Measurements from ENCODE around the gene SNX9. TPM values are rescaled to one million over a fixed set of nuclear protein-coding genes. Genes with fewer than 3 reads are reported as not detected.
"Not testable (repeated sequence)": the region's sequence is repeated elsewhere in the genome, so short reads cannot be mapped to it uniquely, and the experiment has no call there.

Gene SNX9
- total RNA-seq, 2 experiments from 2014 or later, result 59.3 to 59.7 TPM

DNA sequence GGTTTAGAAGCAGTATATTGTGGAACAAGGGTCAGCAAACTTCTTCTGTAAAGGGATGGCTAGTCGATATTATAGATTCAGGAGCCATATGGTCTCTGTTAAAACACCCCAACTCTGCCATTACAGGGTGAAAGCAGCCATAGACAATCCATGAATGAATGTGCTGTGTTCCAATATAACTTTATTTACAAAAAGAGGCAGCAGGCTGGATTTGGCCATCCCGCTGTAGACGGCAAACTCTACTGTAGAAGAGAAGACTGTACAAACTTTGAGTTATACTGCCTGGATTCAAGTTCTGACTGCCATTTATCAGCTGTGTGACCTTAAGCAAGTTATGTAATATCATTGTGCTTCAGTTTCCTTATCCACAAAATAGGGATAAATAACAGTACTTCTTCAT lies 33.7 kb upstream of the SNX9 start:
- Mint-ChIP-seq H3K36me3 (no peaks in the 10 kb centered on the region), H3K4me1 (ENCODE audit: low read depth) (peaks cover 11% of the 10 kb centered on the region), H3K9me3 (peaks cover 4% of the 10 kb centered on the region), H3K4me3 (no peak overlapping the region), H3K27me3 (no peaks in the 10 kb centered on the region), H3K27ac (no peak overlapping the region)
- intact Hi-C loops (cut with micrococcal nuclease), result no loop called here
- DNase-seq, result no peak
- POLR2A ChIA-PET, result no interaction called here
- CTCF ChIA-PET, result no interaction called here

DNA sequence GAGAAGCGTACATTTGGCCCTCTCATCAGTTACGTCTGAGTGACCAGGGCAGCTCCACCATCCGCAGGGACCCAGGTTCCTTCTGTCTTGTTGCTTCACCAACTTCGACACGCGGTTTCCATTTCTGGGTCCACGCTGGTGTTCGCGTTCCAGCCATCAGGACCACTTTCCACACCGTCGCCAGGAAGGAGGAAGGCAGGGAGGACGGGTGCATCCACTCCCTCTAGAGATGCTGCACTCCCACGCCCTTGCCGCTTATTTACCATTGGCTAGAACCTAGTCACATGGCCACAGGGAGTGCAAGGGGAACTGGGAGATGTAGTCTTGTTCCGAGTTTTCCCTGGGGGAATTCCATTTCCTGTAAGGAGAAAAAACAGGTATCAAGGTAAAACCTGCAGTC lies 33.2 kb upstream of the SNX9 start:
- intact Hi-C loops (cut with micrococcal nuclease), result no loop called here
- Mint-ChIP-seq H3K4me3 (no peak overlapping the region), H3K27me3 (no peaks in the 10 kb centered on the region), H3K9me3 (peaks cover 4% of the 10 kb centered on the region), H3K4me1 (ENCODE audit: low read depth) (peaks cover 11% of the 10 kb centered on the region), H3K36me3 (no peaks in the 10 kb centered on the region), H3K27ac (no peak overlapping the region)
- DNase-seq, result no peak
- CTCF ChIA-PET, result interaction anchor here (1.6 kb wide), 1 partner anchor 8 kb away, joined by 3 read pairs; no protein-coding TSS in a partner anchor
- POLR2A ChIA-PET, result no interaction called here

DNA sequence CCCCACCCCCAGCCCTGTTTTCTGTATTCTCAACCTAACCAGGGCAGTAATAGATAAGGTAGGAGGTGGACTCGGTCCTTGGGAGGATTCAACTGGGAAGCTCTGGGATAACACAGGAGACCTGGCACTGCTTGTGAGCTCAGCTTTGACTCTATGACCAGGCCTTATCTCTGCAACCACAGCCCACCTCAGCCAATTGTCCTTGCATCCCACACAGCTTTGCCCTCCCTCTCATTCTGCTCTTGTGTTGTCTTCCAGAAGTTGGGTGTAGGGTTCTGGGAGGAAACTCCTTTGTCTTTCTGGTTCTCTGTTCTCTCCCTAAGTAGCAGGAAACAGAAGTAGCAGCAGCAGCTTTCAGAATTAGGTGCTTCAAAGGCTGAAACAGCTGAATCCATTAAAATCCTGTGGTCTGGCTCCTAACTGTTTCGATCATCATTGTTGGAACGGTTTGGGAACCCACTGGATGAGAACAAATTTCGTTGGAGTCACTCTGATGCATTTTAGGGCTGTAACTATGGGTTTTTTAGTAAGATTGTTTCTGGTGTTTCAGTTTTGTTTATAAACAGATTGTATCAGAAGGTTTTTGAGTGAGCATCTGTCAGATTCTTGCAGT lies 32.4 kb upstream of the SNX9 start:
- intact Hi-C loops (cut with micrococcal nuclease), result no loop called here
- no peaks in the 10 kb centered on the region for H3K36me3 Mint-ChIP-seq
- no peak overlapping the region for H3K4me3 Mint-ChIP-seq
- H3K4me1 Mint-ChIP-seq (ENCODE audit: low read depth), result peaks cover 11% of the 10 kb centered on the region
- peaks cover 4% of the 10 kb centered on the region for H3K9me3 Mint-ChIP-seq
- H3K27ac Mint-ChIP-seq, result no peak overlapping the region
- ChIA-PET POLR2A (interaction anchor here (0.9 kb wide), 1 partner anchor 20 kb away, joined by 3 read pairs; no protein-coding TSS in a partner anchor), CTCF (interaction anchor here (1.6 to 3.1 kb wide), 2 partner anchors 9 to 83 kb away, joined by 3 to 8 read pairs; no protein-coding TSS in a partner anchor)
- DNase-seq, result no peak
- no peaks in the 10 kb centered on the region for H3K27me3 Mint-ChIP-seq

DNA sequence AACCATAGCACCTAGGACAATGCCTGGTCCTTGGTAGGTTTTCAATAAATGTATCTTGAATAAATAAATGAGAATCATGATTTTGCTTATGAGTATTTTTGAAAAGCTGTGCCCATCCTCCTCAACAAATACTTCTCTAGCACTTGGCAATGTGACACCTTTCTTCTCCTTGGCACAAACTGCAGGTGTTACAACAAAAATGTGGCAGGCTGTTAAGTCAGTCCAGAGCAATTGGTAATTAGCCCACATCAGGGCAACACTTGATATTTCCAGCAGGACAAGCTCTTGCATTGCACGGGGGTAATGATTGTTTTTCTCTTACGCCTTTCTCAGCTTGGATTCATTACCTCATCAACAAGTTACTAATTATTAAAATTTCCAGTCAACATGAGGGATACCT lies 31.6 kb upstream of the SNX9 start:
- H3K27ac Mint-ChIP-seq, result no peak overlapping the region
- no peaks in the 10 kb centered on the region for H3K36me3 Mint-ChIP-seq
- ChIA-PET CTCF (interaction anchor here (1.6 to 3.1 kb wide), 2 partner anchors 10 to 82 kb away, joined by 3 to 8 read pairs; no protein-coding TSS in a partner anchor), POLR2A (no interaction called here)
- H3K9me3 Mint-ChIP-seq, result peaks cover 4% of the 10 kb centered on the region
- DNase-seq, result no peak
- intact Hi-C loops (cut with micrococcal nuclease), result no loop called here
- H3K4me1 Mint-ChIP-seq (ENCODE audit: low read depth), result peaks cover 11% of the 10 kb centered on the region
- peaks cover under 1% of the 10 kb centered on the region for H3K27me3 Mint-ChIP-seq
- H3K4me3 Mint-ChIP-seq, result no peak overlapping the region

DNA sequence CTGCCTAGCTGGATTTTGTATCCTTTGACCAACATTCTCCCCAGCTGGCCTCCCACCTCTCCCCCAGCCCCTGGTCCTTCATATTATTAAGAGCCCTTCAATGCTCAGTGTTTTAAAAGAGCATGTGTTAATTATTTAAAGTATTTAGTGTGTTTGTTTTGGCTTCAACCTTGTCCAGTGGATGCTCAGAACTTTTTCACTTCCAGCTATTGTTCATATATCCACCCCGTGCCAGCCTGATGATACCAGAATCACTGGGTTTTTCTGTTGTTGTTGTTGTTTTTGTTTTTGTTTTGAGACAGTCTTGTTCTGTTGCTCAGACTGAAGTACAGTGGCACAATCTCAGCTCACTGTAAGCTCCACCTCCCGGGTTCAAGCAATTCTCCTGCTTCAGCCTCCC lies 30.4 kb upstream of the SNX9 start:
- Mint-ChIP-seq H3K36me3 (no peaks in the 10 kb centered on the region), H3K27ac (no peak overlapping the region), H3K27me3 (peaks cover 4% of the 10 kb centered on the region), H3K9me3 (peaks cover 4% of the 10 kb centered on the region), H3K4me3 (no peak overlapping the region), H3K4me1 (ENCODE audit: low read depth) (peaks cover 13% of the 10 kb centered on the region)
- DNase-seq, result no peak
- ChIA-PET CTCF (interaction anchor here (0.6 to 3.1 kb wide), 2 partner anchors 37 to 81 kb away, joined by 3 to 8 read pairs; no protein-coding TSS in a partner anchor), POLR2A (no interaction called here)
- intact Hi-C loops (cut with micrococcal nuclease), result no loop called here

DNA sequence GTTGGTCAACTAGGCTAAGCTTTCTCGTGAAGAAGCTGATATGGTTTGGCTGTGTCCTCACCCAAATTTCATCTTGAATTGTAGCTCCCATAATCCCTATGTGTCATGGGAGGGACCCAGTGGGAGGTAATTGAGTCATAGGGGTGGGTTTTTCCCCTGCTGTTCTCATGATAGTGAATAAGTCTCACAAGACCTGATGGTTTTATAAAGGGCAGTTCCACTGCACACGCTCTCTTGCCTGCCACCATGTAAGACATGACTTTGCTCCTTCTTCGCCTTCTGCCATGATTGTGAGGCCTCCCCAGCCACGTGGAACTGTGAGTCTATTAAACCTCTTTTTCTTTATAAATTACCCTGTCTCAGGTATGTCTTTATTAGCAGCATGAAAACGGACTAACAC lies 29.0 kb upstream of the SNX9 start:
- H3K27ac Mint-ChIP-seq; intact Hi-C loops (cut with micrococcal nuclease); POLR2A ChIA-PET; H3K36me3 Mint-ChIP-seq; H3K27me3 Mint-ChIP-seq; H3K4me3 Mint-ChIP-seq; CTCF ChIA-PET; DNase-seq: not testable (repeated sequence)
- Mint-ChIP-seq H3K4me1 (ENCODE audit: low read depth) (peaks cover 25% of the 10 kb centered on the region), H3K9me3 (peaks cover 12% of the 10 kb centered on the region)

DNA sequence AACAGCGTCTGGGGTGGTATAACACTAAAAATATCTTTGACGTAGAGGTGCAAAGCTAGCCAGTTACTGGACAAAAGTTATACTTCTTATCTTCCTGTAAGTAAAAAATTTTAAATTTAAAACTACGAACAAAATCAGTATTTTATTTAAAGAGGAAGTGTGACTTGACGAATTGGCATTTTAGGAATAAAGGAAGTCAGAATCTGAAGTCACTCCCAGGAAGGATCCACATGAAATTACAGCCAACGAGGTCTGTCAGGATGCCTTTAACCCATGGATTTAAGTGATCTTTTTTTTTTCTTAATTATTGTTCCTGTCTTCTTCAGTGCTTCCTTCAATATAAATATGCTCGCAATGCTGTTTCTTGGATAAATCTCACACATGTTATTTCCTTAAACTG lies 27.2 kb upstream of the SNX9 start:
- DNase-seq, result no peak
- Mint-ChIP-seq H3K4me3 (no peak overlapping the region), H3K27ac (no peak overlapping the region), H3K36me3 (peaks cover 15% of the 10 kb centered on the region), H3K27me3 (peaks cover 8% of the 10 kb centered on the region), H3K9me3 (peaks cover 22% of the 10 kb centered on the region), H3K4me1 (ENCODE audit: low read depth) (peaks cover 36% of the 10 kb centered on the region)
- intact Hi-C loops (cut with micrococcal nuclease), result no loop called here
- CTCF ChIA-PET, result no interaction called here
- POLR2A ChIA-PET, result no interaction called here

DNA sequence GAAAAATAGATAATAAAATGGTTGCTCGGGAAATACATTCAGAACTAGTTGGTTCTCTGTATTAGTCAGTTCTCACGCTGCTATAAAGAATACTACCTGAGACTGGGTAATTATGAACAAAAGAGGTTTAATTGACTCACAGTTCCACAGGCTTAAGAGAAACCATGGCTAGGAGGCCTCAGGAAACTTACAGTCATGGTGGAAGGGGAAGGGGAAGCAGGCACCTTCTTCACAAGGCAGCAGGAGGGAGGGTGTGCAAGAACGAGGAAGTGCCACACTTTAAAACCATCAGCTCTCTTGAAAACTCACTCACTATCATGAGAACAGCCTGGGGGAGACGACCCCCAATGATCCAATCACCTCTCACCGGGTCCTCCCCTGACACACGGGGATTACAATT lies 24.2 kb upstream of the SNX9 start:
- POLR2A ChIA-PET, result interaction anchor here (1.5 kb wide), 1 partner anchor 34 kb away, joined by 6 read pairs; no protein-coding TSS in a partner anchor
- DNase-seq, result peak; percentile 45

DNA sequence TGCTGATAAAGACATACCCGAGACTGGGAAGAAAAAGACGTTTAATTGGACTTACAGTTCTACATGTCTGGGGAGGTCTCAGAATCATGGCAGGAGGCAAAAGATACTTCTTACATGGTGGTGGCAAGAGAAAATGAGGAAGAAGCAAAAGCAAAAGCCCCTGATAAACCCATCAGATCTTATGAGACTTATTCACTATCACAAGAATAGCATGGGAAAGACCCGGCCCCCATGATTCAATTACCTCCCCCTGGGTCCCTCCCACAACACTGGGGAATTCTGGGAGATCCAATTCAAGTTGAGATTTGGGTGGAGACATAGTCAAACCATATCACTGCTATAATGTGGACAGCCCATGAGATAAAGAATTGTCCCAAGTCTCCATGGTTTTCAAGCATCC lies 23.5 kb upstream of the SNX9 start:
- DNase-seq; intact Hi-C loops (cut with micrococcal nuclease); H3K4me3 Mint-ChIP-seq: not testable (repeated sequence)
- Mint-ChIP-seq H3K27ac (peak overlapping the region; percentile 38), H3K9me3 (peaks cover 18% of the 10 kb centered on the region), H3K36me3 (peaks cover 15% of the 10 kb centered on the region), H3K4me1 (ENCODE audit: low read depth) (peaks cover 53% of the 10 kb centered on the region), H3K27me3 (peaks cover 13% of the 10 kb centered on the region)
- CTCF ChIA-PET, result interaction anchor here (4.0 kb wide), 1 partner anchor 43 kb away, joined by 26 read pairs; no protein-coding TSS in a partner anchor
- POLR2A ChIA-PET, result interaction anchor here (1.5 to 2.1 kb wide), 3 partner anchors 20 to 35 kb away, joined by 3 to 10 read pairs (median 6); no protein-coding TSS in a partner anchor

More for the DNA sequence above, 24.2 kb upstream of the SNX9 start:
- Mint-ChIP-seq H3K9me3 (peaks cover 22% of the 10 kb centered on the region), H3K27ac (no peak overlapping the region), H3K4me3 (no peak overlapping the region), H3K27me3 (peaks cover 13% of the 10 kb centered on the region), H3K4me1 (ENCODE audit: low read depth) (peaks cover 49% of the 10 kb centered on the region), H3K36me3 (peaks cover 15% of the 10 kb centered on the region)
- CTCF ChIA-PET, result interaction anchor here (4.0 kb wide), 1 partner anchor 43 kb away, joined by 26 read pairs; no protein-coding TSS in a partner anchor
- intact Hi-C loops (cut with micrococcal nuclease), result no loop called here

DNA sequence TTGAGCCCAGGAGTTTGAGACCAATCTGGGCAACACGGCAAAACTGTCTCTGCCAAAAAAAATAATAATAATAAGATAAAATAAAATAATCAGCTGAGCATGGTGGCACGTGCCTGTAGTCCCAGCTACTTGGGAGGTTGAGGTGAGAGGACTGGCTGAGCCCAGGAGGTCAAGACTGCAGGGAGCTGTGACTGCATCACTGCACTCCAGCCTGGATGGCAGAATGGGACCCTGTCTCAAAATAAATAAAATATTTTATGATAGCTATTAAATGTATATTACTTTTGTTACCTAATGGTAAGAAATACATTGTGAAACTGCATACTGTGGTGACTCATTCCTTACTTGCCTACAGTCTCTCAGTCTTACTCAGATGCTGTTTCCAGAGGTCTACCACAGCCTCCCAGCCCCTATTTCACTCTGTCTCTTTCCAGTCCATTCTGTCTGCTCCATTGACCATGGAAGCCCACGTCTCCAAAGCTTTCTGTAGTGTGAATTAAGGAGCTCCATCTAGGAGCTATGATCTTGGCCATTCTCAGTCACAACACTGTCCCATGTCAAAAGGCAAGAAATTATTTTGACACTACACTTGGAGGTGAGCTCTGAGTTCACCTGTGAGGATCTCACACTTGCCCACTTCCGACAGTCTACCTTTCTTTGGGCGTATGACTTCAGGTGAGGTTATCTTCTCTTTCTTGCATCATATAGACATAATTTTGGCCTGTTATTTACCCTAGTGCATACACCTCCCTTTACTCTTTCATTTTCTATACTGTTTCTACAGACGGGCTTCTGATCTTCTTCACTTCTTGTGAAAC lies 22.4 kb upstream of the SNX9 start:
- H3K4me1 Mint-ChIP-seq (ENCODE audit: low read depth), result peaks cover 60% of the 10 kb centered on the region
- POLR2A ChIA-PET, result interaction anchor here (0.6 to 2.1 kb wide), 13 partner anchors 19 to 1018 kb away, joined by 3 to 17 read pairs (median 4); partner anchors contain the start of gene SNX9
- DNase-seq, result peak; percentile 71
- peak overlapping the region; percentile 30 for H3K4me3 Mint-ChIP-seq
- peaks cover 13% of the 10 kb centered on the region for H3K27me3 Mint-ChIP-seq
- peaks cover 15% of the 10 kb centered on the region for H3K36me3 Mint-ChIP-seq
- CTCF ChIA-PET, result interaction anchor here (0.6 to 4.0 kb wide), 11 partner anchors 16 to 474 kb away, joined by 3 to 26 read pairs (median 4); no protein-coding TSS in a partner anchor
- peak overlapping the region; percentile 72 for H3K27ac Mint-ChIP-seq
- intact Hi-C loops (cut with micrococcal nuclease), result loop anchor here (1.0 kb wide), 3 partner anchors 24 to 36 kb away; no protein-coding TSS in a partner anchor
- peaks cover 18% of the 10 kb centered on the region for H3K9me3 Mint-ChIP-seq

DNA sequence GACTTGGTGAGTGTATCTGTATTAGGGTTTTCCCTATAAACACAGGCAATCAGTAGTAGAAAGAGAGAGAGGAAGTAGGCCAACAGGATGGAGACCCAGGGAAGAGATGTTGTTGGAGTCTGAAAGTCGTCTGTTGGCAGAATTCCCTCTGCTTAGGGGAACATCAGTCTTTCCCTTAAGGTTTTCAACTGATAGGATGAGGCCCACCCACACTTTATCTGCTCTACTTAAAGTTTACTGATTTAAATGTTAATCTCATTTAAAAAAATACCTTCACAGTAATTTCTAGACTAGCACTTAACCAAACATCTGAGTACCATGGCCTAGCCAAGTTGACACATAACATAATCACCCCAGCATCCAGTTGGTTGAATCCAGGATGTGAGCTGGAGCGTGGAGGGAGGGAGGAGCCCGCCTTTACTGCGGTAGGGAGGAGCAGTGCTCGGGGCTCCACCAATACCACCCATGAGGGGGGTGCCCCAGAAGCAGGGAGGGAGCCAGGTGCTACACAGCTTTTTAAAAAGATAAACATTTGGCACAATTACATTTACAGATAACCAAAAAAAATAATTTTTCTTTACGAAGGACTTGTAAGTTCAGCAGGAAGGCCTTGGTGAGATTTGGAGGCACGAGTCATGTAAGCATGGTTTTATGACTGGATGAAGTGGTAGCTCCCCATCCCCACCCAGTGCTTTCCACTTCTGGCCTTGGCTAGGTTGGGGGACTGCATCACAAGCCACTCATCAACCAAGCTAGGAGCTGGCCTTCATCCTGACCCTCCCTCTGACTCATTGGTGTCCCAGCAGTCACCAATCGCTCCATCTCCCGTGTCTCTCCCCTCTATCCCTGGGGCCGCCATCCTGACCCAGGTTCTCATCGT lies 18.4 kb upstream of the SNX9 start:
- peaks cover 23% of the 10 kb centered on the region for H3K9me3 Mint-ChIP-seq
- peak; percentile 70 for DNase-seq
- no peak overlapping the region for H3K4me3 Mint-ChIP-seq
- peaks cover 9% of the 10 kb centered on the region for H3K36me3 Mint-ChIP-seq
- peak overlapping the region; percentile 15 for H3K27ac Mint-ChIP-seq
- H3K4me1 Mint-ChIP-seq (ENCODE audit: low read depth), result peaks cover 40% of the 10 kb centered on the region
- ChIA-PET POLR2A (interaction anchor here (0.7 to 1.7 kb wide), 5 partner anchors 29 to 104 kb away, joined by 3 to 10 read pairs (median 3); no protein-coding TSS in a partner anchor), CTCF (interaction anchor here (0.9 to 1.6 kb wide), 3 partner anchors 40 to 44 kb away, joined by 3 to 5 read pairs (median 3); no protein-coding TSS in a partner anchor)
- peaks cover 6% of the 10 kb centered on the region for H3K27me3 Mint-ChIP-seq
- intact Hi-C loops (cut with micrococcal nuclease), result loop anchor here (1.0 kb wide), 1 partner anchor 40 kb away; no protein-coding TSS in a partner anchor
